Lung microvascular endothelial cell (primary cell): ENCODE data around the gene MAP7. TPM values are rescaled to one million over a fixed set of nuclear protein-coding genes. Genes with fewer than 3 reads are reported as not detected.
"Not testable (repeated sequence)": the region's sequence is repeated elsewhere in the genome, so short reads cannot be mapped to it uniquely, and the experiment has no call there.

ENCODE experiments used
- DNase-seq, 2 donors: peaks; one replicate each; pipeline versions ENCODE4 v3.0.0 to v3.0.0-alpha.2; 2010; ENCODE audit warnings: low read depth in 2 of 2
- total RNA-seq: library from RNA; depleted of rRNA; stranded (reverse); fragments of >200 nt; gene quantifications from 2 replicates; pipeline ENCODE4 v1.2.1, GENCODE V29; 2014

MAP7 gene
- total RNA-seq, 1 donor from 2014 or later: 0.40 TPM

DNA sequence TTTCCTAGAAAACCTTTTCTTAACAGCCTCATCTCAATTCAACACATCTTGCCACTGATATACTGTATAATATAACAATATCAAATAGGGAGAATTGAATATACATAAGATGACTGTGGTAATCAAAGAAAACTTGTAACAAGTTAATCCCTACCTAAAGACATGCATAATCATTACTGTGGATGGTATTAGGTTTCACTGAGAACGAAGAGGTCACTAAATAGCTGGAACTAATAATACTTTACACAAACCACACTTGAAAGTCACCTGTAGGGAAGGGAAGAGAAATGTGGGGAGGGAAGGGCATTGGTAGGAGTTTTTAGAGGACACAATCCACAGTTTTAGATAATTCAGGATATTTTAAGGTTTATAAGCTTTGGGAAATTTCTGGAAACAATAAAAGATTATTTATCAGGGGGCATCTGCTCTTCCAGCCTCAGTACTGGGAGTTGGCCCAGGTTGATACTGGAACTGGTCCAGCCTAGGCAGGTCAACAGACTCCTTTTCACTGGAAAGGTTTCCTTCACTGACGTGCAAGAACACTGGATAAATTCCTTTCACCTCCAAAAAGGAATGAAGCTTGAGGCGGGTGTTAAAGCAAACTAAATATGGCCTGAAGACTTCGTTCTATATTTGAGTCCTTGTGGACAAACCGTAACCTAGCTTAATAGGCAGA, 44.0 kb downstream of the MAP7 start:
- DNase-seq: no peak

DNA sequence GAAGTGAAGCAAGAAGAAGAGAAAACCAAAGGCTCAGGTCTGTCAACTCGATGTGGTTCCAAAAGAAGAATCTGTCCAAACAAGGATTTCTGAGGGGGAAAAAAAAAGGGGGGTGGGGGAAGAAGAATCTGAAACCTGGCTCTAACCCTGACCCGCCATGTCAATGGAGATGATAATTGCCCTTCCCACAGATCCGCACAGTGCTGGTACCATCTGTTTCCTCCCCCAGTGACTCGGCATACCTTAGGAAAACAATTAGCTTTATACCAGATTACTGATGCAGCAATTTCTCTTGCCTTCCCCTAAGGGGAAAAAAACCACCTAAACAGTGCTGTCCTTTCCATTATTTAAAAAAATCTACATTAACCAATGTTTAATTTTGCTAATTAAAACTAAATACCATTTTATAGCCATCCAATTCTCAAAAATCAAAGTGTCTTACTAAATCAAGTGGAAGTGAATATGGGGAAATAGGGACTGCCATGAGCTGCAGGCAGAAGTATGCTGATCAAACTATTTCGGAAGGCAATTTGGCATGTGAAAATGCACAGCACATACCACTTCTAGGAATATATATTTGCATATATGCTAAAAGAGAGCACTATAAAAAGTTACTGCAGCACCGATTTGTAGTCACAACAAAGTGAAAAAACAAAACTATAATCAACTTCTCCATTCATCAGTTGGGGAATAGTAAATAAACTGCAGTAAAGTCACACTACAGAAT, 46.8 kb downstream of the MAP7 start:
- DNase-seq: no peak

DNA sequence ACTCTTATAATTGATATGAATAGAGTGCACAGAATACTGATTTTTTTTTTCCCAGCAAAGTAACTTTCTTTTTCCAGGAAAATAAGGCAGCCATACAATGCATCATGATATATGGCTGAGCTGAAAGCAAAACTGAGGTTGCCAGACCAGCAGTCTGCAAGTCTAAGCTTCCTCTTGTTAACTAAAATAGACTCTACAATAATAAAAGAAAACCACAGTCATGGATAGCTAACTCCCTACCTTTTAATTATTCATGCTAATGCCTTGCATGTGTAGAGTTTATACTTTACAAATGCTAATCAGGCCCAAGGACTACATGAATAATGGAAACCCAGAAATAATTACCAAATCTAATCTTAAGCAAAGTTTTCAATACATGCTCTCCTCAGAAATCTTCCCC, 47.4 kb downstream of the MAP7 start:
- DNase-seq: no peak

DNA sequence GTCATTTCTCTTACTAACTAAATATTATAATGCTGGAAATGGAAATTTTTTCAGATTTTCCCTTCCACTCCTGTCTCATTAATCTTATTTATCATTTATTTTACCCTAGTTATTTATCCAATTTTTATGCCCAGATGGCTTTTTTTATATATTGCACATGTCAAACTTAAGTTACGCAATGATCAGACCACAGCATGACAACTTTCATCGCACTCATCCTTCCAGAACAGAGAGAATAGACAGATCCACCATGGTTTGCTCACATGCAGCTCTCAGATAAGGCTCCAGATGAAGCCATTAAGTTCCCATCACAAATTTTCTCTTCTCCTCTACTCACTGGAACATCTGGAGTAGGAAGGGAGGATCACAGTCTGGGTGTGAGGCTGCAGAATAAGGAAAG, 48.7 kb downstream of the MAP7 start:
- DNase-seq: no peak

DNA sequence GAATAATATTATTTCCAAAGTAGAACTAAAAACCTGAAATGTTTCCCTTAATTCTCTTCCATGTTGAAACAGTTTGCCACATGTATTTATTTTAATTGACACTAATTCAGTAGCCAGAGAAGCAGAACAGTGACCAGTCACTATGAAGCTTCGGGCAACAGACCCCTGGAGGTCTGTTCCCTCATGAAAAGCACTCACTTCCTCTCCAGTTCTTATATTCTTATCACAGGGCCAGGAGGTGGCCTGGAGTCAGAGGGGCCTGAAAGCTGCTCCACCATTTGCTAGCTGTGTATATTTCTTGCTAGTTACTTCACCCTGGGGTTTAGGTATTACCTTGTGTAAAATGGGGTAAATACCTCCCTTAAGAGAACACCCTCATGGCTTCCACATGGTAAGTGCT, 49.1 kb downstream of the MAP7 start:
- no peak for DNase-seq

DNA sequence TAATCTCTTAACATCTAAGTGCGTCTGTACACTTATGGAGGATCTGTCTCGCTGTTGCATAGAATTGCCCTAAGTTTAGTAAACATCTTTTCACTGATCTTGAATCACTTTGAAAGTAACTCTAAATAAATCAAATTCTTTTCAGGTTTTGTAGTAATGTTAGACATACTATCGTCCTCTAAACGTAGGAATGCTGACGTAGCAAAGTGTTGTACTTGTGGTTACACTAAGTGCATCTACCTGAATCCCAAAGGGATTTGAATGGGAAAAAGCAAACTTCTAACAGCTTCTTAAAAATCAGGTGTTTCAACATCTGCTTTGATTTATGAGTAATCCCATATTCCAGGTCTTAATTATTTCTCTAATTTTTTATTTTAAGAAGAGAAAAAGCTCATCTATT, 49.8 kb downstream of the MAP7 start:
- DNase-seq: no peak

DNA sequence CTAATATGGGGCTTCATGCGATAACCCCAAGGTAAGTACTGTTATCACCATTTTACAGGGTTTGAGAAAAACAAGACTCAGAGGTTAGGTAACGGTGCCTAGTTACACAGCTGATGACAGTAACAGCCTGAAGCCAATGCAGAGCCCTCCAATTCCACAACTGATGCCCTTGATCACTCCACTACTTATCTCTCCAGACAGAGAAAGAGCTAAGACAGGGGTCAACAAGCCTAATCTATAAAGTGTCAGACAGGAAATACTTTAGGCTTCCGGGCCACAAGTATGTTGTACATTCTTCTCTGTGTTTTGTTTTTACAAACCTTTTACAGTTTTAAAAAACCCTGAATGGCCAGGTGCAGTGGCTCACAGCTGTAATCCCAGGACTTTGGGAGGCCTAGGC, 50.9 kb downstream of the MAP7 start:
- DNase-seq: no peak

DNA sequence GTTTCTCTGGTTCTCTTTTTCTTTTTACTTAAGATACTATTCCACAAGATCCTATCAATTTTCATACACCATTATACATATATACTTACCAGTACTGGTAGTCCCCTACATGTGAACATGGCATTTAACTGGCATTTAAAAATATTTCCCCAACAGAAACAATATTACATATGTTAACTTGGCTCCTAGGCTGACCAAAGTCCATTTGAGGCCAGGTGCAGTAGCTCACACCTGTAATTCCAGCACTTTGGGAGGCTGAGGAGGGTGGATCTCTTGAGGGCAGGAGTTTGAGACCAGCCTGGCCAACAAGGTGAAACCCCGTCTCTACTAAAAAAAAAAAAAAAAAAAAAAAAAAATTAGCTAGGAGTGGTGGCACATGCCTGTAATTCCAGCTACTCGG, 53.8 kb downstream of the MAP7 start:
- DNase-seq: not testable (repeated sequence)

DNA sequence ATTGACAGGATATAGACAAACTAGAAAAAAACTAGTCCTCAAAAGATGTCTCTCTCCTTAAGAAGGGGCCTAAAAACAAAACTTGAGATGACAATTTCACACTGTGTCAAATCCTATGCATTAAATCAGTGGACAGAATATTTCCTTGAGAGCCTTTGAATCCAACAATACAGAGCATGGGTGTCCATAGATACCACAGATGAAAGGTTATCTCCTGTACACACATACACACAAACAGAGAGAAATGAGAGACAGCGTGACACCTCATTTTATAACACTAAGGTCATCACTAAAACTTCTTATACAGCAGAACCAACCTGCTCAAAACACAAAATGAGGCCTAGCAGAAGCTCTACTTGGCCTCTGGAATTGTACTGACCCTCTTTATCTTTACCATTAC, 55.5 kb downstream of the MAP7 start:
- no peak for DNase-seq

DNA sequence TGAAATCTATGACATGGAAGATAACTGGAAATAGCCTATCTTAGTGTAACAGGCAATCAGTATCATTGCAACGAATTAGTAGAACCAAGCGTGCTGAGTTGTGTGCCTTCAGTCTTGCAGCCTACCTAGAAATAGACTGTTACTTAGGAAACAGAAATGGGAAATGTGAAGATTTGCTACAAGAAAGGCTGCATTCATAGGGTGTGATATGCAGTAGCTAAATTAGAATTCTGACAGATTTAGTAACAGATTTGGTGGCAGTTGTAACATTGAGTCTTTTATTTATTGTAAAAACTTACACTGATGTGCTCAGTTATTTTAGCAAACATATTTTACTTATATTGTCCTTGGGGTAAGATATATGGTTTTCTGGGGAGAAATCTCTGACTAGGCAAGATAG, 56.2 kb downstream of the MAP7 start:
- no peak for DNase-seq

DNA sequence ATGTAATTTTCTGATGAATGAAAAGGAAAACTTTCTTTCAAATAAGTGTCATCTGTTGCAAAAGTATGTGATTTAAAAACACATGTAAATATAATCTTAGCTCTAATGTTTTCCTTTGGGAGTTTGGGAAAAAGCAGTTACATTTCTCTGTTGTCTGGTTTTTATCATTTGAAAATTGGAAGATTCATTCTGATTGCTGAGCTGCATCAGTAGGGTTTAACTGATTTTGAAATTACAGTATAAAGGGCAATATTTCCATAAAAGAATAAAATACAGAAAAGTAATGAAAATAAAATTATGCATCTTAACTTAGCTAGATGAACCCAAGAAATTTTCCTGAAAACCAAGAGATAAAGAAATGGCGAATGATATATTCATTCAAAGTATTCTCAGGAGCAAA, 57.8 kb downstream of the MAP7 start:
- DNase-seq: no peak

DNA sequence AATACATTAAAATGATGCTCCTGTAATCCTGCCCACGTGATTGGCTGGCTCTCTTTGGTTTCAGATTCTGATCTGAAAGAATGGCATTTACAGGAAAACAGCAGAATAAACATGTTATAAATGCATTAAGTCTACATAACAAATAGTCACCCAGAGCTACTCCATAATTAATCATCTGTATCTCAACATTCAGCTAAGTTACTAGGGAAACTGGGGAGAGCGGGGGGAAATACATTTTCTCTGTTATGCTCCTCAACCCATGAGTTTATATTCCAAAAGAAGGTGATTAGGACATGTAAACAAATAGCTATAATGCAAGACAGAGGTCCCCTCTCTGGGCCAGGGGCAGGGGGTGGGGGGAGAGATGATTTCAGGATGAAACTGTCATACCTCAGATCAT, 58.5 kb downstream of the MAP7 start:
- DNase-seq: no peak

DNA sequence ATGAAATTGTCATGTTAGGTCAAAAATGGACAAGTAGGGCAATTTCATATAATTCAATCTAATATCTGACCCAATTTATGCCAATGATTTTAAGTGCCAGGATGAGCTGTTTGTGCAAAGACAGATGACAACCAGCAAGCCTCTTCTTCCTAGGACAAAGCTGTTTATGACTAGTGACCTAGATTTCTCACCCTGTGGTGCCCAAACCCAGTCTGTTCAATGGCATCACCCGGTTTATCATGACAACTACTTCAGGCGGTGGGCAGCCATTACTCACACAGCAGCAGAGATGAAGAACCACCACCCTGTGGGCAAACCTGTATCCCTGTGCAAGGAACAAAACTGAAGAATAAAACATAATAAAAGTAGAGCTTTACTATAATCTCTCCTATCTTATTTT, 59.0 kb downstream of the MAP7 start:
- DNase-seq: no peak

DNA sequence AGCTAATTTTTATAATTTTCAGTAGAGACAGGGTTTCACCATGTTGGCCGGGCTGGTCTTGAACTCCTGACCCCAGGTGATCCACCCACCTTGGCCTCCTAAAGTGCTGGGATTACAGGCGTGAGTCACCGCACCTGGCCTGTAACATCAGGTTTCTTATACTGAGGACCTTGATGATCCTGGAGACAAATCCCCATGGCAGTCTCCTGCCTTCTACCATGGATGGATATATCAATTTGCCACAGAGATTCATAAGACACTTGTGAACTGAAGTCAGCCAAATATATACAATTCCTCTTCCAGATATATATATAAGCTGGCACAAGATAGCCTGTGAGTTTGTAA, 60.6 kb downstream of the MAP7 start:
- DNase-seq: not testable (repeated sequence)

DNA sequence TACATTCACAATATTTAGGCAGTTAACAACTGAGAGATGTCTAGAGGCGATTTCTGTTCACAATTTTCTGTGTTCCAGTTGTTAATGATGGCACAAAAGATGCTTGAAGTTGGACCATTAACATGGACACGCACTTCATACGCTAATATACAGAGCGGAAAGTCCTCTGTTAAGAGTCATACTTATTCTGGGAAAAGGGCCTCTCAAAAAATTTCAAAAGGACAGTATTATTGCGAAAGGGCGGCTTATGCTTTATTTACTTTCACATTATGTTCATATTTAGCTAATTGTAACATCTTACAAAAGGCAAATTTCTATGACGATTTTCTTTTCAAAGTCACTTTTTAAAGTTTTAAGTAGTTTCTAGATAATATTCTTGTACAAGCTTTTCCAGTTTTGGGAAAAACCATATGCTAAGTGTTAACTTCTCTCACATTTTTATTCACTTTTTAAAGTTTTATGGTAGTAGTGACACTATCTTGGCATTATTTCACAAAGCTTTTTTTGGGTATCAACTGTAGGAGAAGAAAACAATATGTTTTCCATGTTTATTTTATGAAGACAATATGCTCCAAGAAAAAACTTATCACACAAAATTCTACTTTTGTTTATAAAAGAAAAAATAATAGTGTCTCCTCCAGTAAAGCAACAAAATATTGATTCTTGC, 62.3 kb downstream of the MAP7 start:
- no peak for DNase-seq

DNA sequence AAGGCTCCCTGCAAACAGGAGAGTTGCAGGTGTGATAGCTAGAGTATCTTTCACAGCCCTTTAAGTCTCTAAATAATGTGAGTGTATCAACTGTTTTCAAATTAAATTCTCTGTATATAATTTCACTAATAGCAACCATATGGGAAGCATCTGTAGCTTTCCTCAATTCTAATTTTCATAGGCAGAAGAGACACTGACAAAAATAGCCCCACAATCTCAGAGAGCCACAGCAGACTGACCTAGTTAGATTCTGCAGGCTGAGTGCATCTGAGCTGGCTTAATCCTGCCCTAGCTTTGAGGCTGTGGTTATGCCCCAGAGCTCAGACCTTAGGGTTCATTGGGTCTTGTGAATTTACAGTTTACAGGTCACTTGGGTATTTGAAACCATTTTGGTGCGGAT, 63.9 kb downstream of the MAP7 start:
- no peak for DNase-seq

DNA sequence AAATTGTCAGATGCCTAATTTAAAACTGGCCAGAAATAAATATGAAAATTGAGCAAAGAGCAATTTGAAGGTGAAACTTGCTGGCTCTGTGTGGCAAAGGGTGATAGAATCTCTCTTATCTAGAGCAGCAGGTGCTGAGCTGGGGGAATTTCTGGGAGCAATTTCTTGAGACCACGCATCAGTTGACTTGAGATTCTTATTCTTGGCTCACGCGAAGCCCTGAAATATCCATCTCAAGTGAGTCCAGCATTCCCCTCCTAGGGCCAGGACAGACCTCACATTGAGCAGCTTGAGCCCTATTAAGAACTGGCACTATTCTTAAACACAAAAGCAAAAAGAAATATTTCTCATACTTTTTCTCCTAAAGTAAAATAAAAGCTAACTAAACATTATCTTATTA, 66.3 kb downstream of the MAP7 start:
- no peak for DNase-seq

DNA sequence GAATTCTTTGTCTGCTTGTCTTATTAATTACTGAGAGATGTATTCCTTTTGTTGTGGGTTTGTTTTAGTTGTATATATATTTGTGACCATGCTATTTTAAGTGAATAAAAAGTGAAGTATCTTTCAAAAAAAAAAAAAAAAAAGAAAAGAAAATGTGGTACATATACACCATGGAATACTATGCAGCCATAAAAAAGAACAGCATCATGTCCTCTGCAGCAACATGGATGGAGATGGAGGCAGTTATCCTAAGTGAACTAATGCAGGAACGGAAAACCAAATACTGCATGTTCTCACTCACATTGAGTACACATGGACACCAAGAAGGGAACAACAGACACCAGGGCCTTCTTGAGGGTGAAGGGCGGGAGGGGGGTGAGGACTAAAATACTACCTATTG, 67.2 kb downstream of the MAP7 start:
- DNase-seq: not testable (repeated sequence)

DNA sequence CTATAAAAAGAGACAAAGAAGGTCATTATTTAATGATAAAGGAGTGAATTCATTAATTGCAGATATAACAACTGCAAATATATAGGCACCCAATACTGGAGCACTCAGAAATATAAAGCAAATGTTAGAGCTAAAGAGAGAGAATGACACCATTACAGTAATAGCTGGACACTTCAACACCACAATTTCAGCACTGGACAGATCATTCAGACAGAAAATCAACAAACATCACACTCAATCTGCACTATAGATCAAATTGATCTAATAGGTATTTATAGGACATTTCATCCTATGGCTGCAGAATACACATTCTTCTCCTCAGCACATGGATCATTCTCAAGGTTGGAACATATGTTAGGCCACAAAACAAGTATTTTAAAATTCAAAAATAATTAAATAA, 72.7 kb downstream of the MAP7 start:
- no peak for DNase-seq

DNA sequence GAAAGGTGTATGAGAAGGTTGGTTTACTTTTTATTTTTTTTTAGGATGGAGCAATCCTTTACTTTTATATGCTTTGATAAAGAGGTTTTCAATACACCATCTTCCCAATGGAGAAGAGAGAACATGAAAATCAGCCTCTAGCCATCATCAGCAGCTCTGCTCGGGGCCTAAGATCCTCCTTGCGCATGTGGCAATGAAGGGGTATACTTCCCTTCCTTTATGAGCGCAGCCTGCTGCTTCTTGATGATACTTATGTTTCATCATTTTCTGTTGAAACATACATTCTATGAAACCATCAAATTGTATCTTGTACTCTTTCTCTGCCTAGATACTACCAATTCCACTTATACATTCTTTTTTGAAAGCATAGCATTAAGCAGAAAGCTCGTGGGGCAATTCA, 74.5 kb downstream of the MAP7 start:
- no peak for DNase-seq

DNA sequence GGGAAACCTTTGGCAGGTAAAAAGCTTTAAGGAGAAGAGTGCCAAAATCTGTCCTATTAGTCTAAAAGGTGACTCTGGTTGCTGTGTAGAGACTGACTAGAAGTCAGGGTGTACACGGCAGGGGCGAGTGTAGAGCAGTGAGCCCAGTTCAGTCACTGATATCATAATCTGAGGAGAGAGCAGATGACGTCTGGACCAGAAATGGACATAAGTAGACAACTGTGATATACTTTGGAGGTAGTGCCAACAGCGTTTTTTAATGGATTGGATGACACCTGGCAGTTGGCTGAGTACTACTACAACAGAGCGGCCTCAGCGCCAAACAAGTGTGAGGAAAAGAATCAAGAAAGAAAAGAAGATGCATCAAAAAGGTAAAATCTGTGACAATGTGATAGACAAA, 76.0 kb downstream of the MAP7 start:
- no peak for DNase-seq

DNA sequence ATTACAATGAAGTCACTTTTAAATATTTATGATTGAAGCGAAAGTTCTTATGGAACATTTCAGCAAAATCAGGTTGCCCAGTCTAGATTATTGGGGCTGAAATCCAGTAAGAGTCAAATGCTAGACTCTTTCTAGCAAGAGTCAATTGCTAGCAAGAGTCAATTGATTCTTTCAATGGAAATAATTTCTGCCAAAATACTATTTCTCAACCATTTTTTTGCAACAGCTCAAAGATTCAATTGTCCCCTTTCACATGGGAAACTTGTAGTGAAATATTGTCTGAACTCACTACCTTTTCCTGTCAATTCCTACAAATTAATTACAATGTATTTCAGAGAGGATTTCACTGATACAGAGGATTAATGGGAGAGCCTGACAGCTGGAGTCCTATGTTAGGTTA, 78.3 kb downstream of the MAP7 start:
- DNase-seq: no peak

DNA sequence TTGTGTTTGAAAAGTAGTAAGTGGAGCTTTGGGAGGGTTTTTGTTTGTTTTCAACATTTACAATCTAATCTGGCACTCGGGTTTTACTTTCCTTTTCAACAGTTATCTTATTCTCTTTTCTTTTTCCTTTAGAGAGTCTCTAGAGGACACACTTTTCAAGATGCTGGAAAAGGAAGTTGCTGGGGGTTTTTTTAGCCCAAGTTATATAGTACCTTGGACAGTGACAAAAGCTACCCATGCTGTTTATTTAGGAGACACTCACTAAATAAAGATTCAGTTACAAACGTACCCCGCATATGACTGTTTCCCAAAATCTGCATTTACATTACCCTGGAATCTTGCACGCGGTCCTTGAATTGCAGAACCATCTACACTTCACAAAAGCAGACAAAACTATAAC, 78.8 kb downstream of the MAP7 start:
- no peak for DNase-seq
